IMR-90 (cell line): Measurements from ENCODE around the gene SFT2D2. TPM values are rescaled to one million over a fixed set of nuclear protein-coding genes. Genes with fewer than 3 reads are reported as not detected.

ENCODE experiments used
- ATAC-seq: fragments of 200-7000 bp; cut with Tn5 transposase; 2 replicates; pipeline ENCODE4 v1.9.1; 2020; ENCODE audit warnings: low read depth, mild to moderate bottlenecking, moderate library complexity
- BruUV-seq: library from RNA; stranded (reverse); fragments of 400-500 nt; replicated peaks from 2 replicates; lab custom pipeline; 2021; lab: Mats Ljungman, UMichigan
- CTCF ChIA-PET: fragments of 300-600 bp; formaldehyde crosslinking; extraction: SDS; loops from one replicate; lab custom pipeline; 2021; ENCODE audit warnings: antibody characterized with exemption; lab: Yijun Ruan, JAX
- POLR2A ChIA-PET: fragments of 300-600 bp; sonication (Branson Sonifier 250); formaldehyde crosslinking; loops from one replicate; lab custom pipeline; 2022; ENCODE audit warnings: antibody characterized with exemption; ENCODE audit not compliant: unreplicated experiment; lab: Charles Lee
- DNase-seq: peaks from one replicate; pipeline ENCODE4 v3.0.0; 2013
- H2AFZ ChIP-seq: replicated peaks from 2 replicates; pipeline ENCODE3; 2013; ENCODE audit warnings: low read length, mild to moderate bottlenecking; ENCODE audit not compliant: poor library complexity
- H2AK5ac ChIP-seq: 2 replicates; pipeline ENCODE4 v1.6.1; 2013; ENCODE audit warnings: low read depth, low read length, inconsistent platforms
- H2AK9ac ChIP-seq: replicated peaks from 2 replicates; pipeline ENCODE3; 2013; ENCODE audit warnings: mild to moderate bottlenecking, low read depth, low read length, moderate library complexity; ENCODE audit not compliant: poor library complexity
- H2BK120ac ChIP-seq: 2 replicates; pipeline ENCODE4 v1.6.1; 2013; ENCODE audit warnings: low read depth, low read length, inconsistent platforms
- H2BK15ac ChIP-seq: 3 replicates; pipeline ENCODE4 v1.6.1; 2013; ENCODE audit warnings: low read depth, low read length, inconsistent platforms
- H2BK20ac ChIP-seq: 2 replicates; pipeline ENCODE4 v1.6.1; 2013; ENCODE audit warnings: low read depth, mild to moderate bottlenecking, inconsistent platforms, low read length, moderate library complexity
- H2BK5ac ChIP-seq: 2 replicates; pipeline ENCODE4 v1.6.1; 2013; ENCODE audit warnings: mild to moderate bottlenecking, low read depth, low read length, inconsistent platforms; ENCODE audit not compliant: poor library complexity, severe bottlenecking
- H3K14ac ChIP-seq: replicated peaks from 2 replicates; pipeline ENCODE4 v1.6.1; 2013; ENCODE audit warnings: low read depth, low read length, inconsistent platforms
- H3K18ac ChIP-seq: 2 replicates; pipeline ENCODE4 v1.6.1; 2013; ENCODE audit warnings: low read depth, low read length, control low read depth
- H3K23ac ChIP-seq: 2 replicates; pipeline ENCODE4 v1.6.1; 2013; ENCODE audit warnings: low read depth, low read length, inconsistent platforms
- H3K27ac ChIP-seq: 2 replicates; pipeline ENCODE4 v1.5.1; 2013; ENCODE audit warnings: mild to moderate bottlenecking, control low read depth, low read length; ENCODE audit not compliant: insufficient read depth
- H3K27me3 ChIP-seq: 2 replicates; pipeline ENCODE4 v1.6.1; 2013; ENCODE audit warnings: low read length; ENCODE audit not compliant: control insufficient read depth, insufficient read depth
- H3K36me3 ChIP-seq: 2 replicates; pipeline ENCODE4 v1.6.1; 2013; ENCODE audit warnings: low read length, mixed read lengths; ENCODE audit not compliant: control insufficient read depth, insufficient read depth
- H3K4ac ChIP-seq: 2 replicates; pipeline ENCODE4 v1.6.1; 2013; ENCODE audit warnings: low read depth, low read length, inconsistent platforms
- H3K4me1 ChIP-seq: 2 replicates; pipeline ENCODE4 v1.6.1; 2013; ENCODE audit warnings: low read length, mixed read lengths; ENCODE audit not compliant: control insufficient read depth, insufficient read depth
- H3K4me2 ChIP-seq: 2 replicates; pipeline ENCODE4 v1.6.1; 2013; ENCODE audit warnings: low read depth, mild to moderate bottlenecking, control low read depth, low read length, moderate library complexity
- H3K4me3 ChIP-seq: 2 replicates; pipeline ENCODE4 v1.5.1; 2013; ENCODE audit warnings: low read depth, mild to moderate bottlenecking, control low read depth, low read length, moderate library complexity; ENCODE audit not compliant: insufficient read depth
- H3K56ac ChIP-seq: 2 replicates; pipeline ENCODE4 v1.6.1; 2013; ENCODE audit warnings: low read length, inconsistent platforms; ENCODE audit not compliant: insufficient read depth; ENCODE audit errors: extremely low read depth
- H3K79me1 ChIP-seq, 2 experiments: 2 replicates each; pipeline ENCODE4 v1.6.1; 2013; ENCODE audit warnings: low read length in 2 of 2, inconsistent platforms in 1 of 2, low read depth in 1 of 2
- H3K9ac ChIP-seq: 2 replicates; pipeline ENCODE4 v1.6.1; 2013; ENCODE audit warnings: low read depth, low read length, control low read depth
- H3K9me1 ChIP-seq: 2 replicates; pipeline ENCODE4 v1.6.1; 2013; ENCODE audit warnings: low read length, inconsistent platforms; ENCODE audit not compliant: insufficient read depth
- H3K9me3 ChIP-seq: 2 replicates; pipeline ENCODE4 v1.6.1; 2013; ENCODE audit warnings: low read length; ENCODE audit not compliant: control insufficient read depth, insufficient read depth
- H4K20me1 ChIP-seq: 2 replicates; pipeline ENCODE4 v1.6.1; 2013; ENCODE audit warnings: low read length, inconsistent platforms; ENCODE audit not compliant: insufficient read depth
- H4K5ac ChIP-seq: 2 replicates; pipeline ENCODE4 v1.6.1; 2013; ENCODE audit warnings: mild to moderate bottlenecking, low read depth, low read length, control low read depth
- H4K8ac ChIP-seq, 2 experiments: 2 replicates each; pipeline ENCODE4 v1.6.1; 2013; ENCODE audit warnings: low read depth in 2 of 2, low read length in 2 of 2, control low read depth in 1 of 2, inconsistent platforms in 1 of 2
- H4K91ac ChIP-seq: 2 replicates; pipeline ENCODE4 v1.6.1; 2013; ENCODE audit warnings: low read depth, low read length, inconsistent platforms; ENCODE audit not compliant: insufficient read depth
- BHLHE40 ChIP-seq: fragments of 150-350 bp; IDR thresholded peaks from 2 replicates; pipeline ENCODE4 v1.6.1; 2016; ENCODE audit warnings: mild to moderate bottlenecking, low read depth, low read length
- CEBPB ChIP-seq: IDR thresholded peaks from 2 replicates; pipeline ENCODE4 v1.6.1; 2012; ENCODE audit warnings: low read depth, low read length, improper control_type of control experiment
- CHD1 ChIP-seq: IDR thresholded peaks from 2 replicates; pipeline ENCODE4 v1.6.1; 2012; ENCODE audit warnings: low read depth, low read length, improper control_type of control experiment
- CTCF ChIP-seq: conservative IDR thresholded peaks from 2 replicates; pipeline ENCODE4 v1.5.1; 2012; ENCODE audit warnings: mild to moderate bottlenecking, low read depth, low read length, improper control_type of control experiment
- FOS ChIP-seq: fragments of 150-350 bp; IDR thresholded peaks from 2 replicates; pipeline ENCODE4 v1.6.1; 2016; ENCODE audit warnings: low read depth, low read length
- MAFK ChIP-seq: IDR thresholded peaks from 2 replicates; pipeline ENCODE4 v1.6.1; 2012; ENCODE audit warnings: low read depth, low read length, improper control_type of control experiment
- MAZ ChIP-seq: IDR thresholded peaks from 2 replicates; pipeline ENCODE4 v1.6.1; 2012; ENCODE audit warnings: low read depth, mild to moderate bottlenecking, low read length, improper control_type of control experiment, moderate library complexity, borderline replicate concordance
- MXI1 ChIP-seq: IDR thresholded peaks from 2 replicates; pipeline ENCODE4 v1.6.1; 2012; ENCODE audit warnings: low read depth, mild to moderate bottlenecking, low read length, moderate library complexity, borderline replicate concordance
- NFE2L2 ChIP-seq: fragments of 150-350 bp; IDR thresholded peaks from 2 replicates; pipeline ENCODE4 v1.6.1; 2016; ENCODE audit warnings: low read depth, mild to moderate bottlenecking, low read length
- POLR2A ChIP-seq: IDR thresholded peaks from 2 replicates; pipeline ENCODE4 v1.6.1; 2012; ENCODE audit warnings: mild to moderate bottlenecking, low read depth, low read length
- RAD21 ChIP-seq: IDR thresholded peaks from 2 replicates; pipeline ENCODE4 v1.6.1; 2012; ENCODE audit warnings: low read length, improper control_type of control experiment
- RCOR1 ChIP-seq: IDR thresholded peaks from 2 replicates; pipeline ENCODE4 v1.6.1; 2012; ENCODE audit warnings: mild to moderate bottlenecking, low read length, improper control_type of control experiment; ENCODE audit not compliant: insufficient replicate concordance
- RFX5 ChIP-seq: IDR thresholded peaks from 2 replicates; pipeline ENCODE4 v1.8.0; 2012; ENCODE audit warnings: low read depth, mild to moderate bottlenecking, low read length, moderate library complexity
- USF2 ChIP-seq: fragments of 150-350 bp; IDR thresholded peaks from 2 replicates; pipeline ENCODE4 v1.6.1; 2017; ENCODE audit warnings: mild to moderate bottlenecking, antibody characterized with exemption, low read length, low read depth
- WGBS, 2 experiments: methylation state at CpG; one replicate each; pipeline versions ENCODE4 v1.1.5 to v1.1.7; 2013; ENCODE audit warnings: missing lambda C conversion rate in 2 of 2; ENCODE audit not compliant: insufficient read length in 1 of 2; ENCODE audit errors: extremely low coverage in 2 of 2; 5-methylcytosine and 5-hydroxymethylcytosine counted together
- dilution Hi-C: fragments of 300-500 bp; cut with HindIII; formaldehyde crosslinking; loops from one replicate; pipeline ENCODE4 v1.14.3; 2018; ENCODE audit warnings: low sequenced_read_pairs; ENCODE audit not compliant: unreplicated experiment
- in situ Hi-C: fragments of 300-500 bp; cut with MboI; formaldehyde crosslinking; loops from 3 replicates; pipeline ENCODE4 v1.14.3; 2019; ENCODE audit warnings: low sequenced_read_pairs, inconsistent platforms, mixed read lengths
- intact Hi-C: fragments of 100-400 bp; cut with micrococcal nuclease; formaldehyde crosslinking; loops from 2 replicates; pipeline ENCODE4 v1.10.0; 2022
- polyA plus RNA-seq, 3 experiments: library from polyadenylated mRNA; depleted of rRNA; stranded (reverse); fragments of >200 nt; gene quantifications; 2 replicates each; pipeline ENCODE4 v1.2.3, GENCODE V29; 2012; ENCODE audit warnings: low replicate concordance in 1 of 3
- total RNA-seq: library from RNA; depleted of rRNA; stranded (reverse); fragments of >200 nt; gene quantifications from 2 replicates; pipeline ENCODE4 v1.2.3, GENCODE V29; 2012

Gene SFT2D2
- total and polyA plus RNA-seq, 2 of the 4 experiments (the other 2 are of a cell fraction), result 11.1 to 37.6 TPM

- no peaks in the 10 kb centered on the region for H3K9me3 ChIP-seq
- peaks cover 6% of the 10 kb centered on the region; the same call in 1 of the 2 replicates for H3K4me1 ChIP-seq
- no peak overlapping the region for H3K4ac ChIP-seq
- H3K56ac ChIP-seq, result no peak overlapping the region
- H3K79me1 ChIP-seq, result peaks cover 21 to 22% of the 10 kb centered on the region in 2 experiments
- dilution Hi-C loops (no loop called here), in situ Hi-C loops (no loop called here), intact Hi-C loops (no loop called here)
- BruUV-seq, result no TSS peak
- no peak overlapping the region for H4K5ac ChIP-seq
- no peak overlapping the region for H4K8ac ChIP-seq
- no peak overlapping the region for H2BK120ac ChIP-seq
- ChIA-PET CTCF (no interaction called here), POLR2A (no interaction called here)
- H2AK5ac ChIP-seq, result no peak overlapping the region
- peaks cover 15% of the 10 kb centered on the region for H3K9me1 ChIP-seq
- H3K4me2 ChIP-seq, result no peak overlapping the region
- no peaks in the 10 kb centered on the region; the same call in 1 of the 2 replicates for H4K20me1 ChIP-seq
- H3K36me3 ChIP-seq, result peaks cover 23% of the 10 kb centered on the region
- 68% methylated on average over 4 of the region's 5 CpGs; no CpG with 5 or more reads in 1 of the 2 experiments for WGBS, 2 experiments
- no peak overlapping the region for H3K18ac ChIP-seq
- H3K14ac ChIP-seq, result no peak overlapping the region
- H2AFZ ChIP-seq, result no peak overlapping the region
- ATAC-seq (no peak), DNase-seq (no peak)
- H3K27me3 ChIP-seq, result no peaks in the 10 kb centered on the region
- no peak overlapping the region for H2AK9ac ChIP-seq
- H3K4me3 ChIP-seq, result no peak overlapping the region
- no peak overlapping the region for H2BK20ac ChIP-seq
- no peak overlapping the region for H2BK15ac ChIP-seq
- H3K27ac ChIP-seq, result no peak overlapping the region
- TF ChIP-seq BHLHE40 (no peak), FOS (no peak), USF2 (no peak), RFX5 (no peak), RCOR1 (no peak), MAFK (no peak), CEBPB (no peak), RAD21 (no peak), CTCF (no peak), NFE2L2 (no peak), MAZ (no peak), CHD1 (no peak), MXI1 (no peak), POLR2A (no peak)
- no peak overlapping the region for H4K91ac ChIP-seq
- no peak overlapping the region for H2BK5ac ChIP-seq
- no peak overlapping the region for H3K9ac ChIP-seq
- no peak overlapping the region for H3K23ac ChIP-seq
Observed at GRCh38 chr1:168246506-168246905, 20.7 kb downstream of the SFT2D2 start.
